Occipital lobe (tissue), 2 donors: ENCODE measurements around the gene TBC1D7. TPM values are rescaled to one million over a fixed set of nuclear protein-coding genes. Genes with fewer than 3 reads are reported as not detected.
"Not testable (repeated sequence)": the region's sequence is repeated elsewhere in the genome, so short reads cannot be mapped to it uniquely, and the experiment has no call there.

ENCODE experiments used
- DNase-seq: peaks from one replicate; lab custom pipeline; 2025; lab: John Stamatoyannopoulos, UW
- total RNA-seq: library from RNA; depleted of rRNA; stranded (reverse); fragments of >200 nt; gene quantifications from one replicate; pipeline ENCODE4 v1.2.3, GENCODE V29; 2014

TBC1D7 gene
- total RNA-seq, 1 donor from 2014 or later = 41.8 TPM

GRCh38 chr6:13355999-13356785 is 27.9 kb upstream of the TBC1D7 start:
- DNase-seq = no peak

DNA sequence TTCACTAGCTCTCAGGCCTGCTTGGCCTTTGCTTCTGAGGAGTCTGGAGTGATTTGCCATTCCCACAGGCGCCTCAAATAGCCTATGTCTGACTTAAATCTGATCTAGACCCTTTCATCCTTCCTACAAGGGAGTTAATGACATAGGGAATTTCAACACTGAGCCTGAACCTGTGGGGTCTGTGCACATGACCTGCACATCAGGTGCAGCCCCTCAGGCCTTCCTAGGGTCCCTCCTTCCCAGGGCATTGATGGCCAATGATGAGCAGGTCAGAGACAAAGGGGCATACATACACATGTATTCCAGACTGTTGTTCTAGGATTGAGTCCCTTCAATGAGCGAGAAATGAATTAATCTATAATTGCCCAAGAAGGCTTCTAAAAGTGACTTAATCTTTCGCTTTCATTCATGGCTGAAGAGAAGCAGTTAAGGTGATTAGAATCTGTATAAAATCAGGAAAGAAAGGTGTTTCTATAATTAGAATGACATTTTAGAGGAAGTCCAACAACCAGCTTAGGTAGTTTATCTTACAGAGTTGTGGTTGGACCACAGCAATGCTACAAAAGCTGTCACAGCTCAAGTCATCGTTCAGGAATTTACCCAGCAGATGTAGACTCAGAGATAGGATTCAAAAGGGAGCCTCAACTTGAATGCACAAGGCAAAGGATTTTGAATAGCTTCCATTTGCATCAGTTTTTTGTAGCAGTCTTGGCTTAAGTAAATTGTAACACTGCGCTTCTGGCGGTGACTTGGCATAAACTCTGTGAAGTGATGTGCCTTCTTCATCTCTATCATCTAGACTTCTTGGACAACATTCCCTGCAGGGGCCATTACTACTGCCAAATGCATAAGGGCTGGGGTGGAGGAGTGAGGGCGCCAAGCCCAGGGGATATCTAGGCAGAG is 27.0 kb upstream of the TBC1D7 start:
- no peak for DNase-seq

- DNase-seq = no peak
These were observed 26.1 kb upstream of the TBC1D7 start for GRCh38 chr6:13354331-13355042.

- DNase-seq = no peak
These were observed 23.8 kb upstream of the TBC1D7 start for GRCh38 chr6:13352165-13352564.

DNA sequence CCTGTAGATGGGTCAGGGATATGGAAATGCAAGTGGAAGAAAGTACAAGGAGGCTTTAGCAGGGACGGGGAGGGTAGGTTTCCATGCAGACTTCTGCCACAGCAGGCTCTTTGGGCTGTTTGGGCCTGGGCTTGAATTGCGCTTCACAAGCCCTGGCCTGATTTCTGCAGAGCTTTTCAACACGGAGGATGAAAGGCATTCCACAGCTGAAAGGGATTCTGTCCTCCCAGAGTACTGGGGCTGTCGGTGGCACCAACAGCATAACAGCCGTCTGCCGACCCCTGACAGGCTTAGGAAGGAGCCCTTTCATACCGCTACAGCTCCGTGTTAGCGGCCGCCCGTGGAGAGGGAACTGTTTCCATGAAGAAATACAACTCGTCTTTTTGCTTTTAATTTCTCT is 22.9 kb upstream of the TBC1D7 start:
- peak; percentile 24 for DNase-seq

DNA sequence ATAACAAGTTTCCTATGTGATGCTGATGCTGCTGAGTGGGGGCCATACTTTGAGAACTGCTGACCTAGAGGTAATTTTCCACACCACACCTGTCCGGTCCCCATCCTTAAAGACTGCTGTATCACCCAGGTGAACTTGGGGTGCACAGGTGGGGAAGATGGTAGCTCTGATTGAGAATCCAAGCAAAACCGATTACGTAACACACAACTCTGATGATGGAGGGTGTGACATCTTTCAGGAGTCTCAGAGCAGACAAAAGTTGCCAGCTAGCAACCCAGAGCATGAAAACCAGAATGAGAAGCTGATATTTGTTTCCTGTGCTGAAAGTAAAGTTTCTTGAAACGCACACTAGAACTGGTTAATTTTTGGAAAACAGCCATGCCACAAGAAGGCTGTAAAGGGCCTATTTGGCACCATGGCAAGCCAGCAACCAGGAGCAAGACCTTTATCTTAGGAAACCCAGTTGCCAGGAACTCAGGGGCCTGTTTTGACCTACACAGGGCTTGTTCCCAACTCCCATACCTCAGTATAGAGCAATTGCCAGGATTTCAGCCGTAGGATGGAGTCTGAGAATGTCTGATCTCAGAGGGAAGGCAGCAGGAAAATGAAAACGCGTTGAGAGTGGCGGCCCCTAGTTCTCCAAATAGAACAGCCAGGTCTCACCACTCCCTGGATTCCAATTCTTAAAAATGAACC is 21.6 kb upstream of the TBC1D7 start:
- no peak for DNase-seq

DNA sequence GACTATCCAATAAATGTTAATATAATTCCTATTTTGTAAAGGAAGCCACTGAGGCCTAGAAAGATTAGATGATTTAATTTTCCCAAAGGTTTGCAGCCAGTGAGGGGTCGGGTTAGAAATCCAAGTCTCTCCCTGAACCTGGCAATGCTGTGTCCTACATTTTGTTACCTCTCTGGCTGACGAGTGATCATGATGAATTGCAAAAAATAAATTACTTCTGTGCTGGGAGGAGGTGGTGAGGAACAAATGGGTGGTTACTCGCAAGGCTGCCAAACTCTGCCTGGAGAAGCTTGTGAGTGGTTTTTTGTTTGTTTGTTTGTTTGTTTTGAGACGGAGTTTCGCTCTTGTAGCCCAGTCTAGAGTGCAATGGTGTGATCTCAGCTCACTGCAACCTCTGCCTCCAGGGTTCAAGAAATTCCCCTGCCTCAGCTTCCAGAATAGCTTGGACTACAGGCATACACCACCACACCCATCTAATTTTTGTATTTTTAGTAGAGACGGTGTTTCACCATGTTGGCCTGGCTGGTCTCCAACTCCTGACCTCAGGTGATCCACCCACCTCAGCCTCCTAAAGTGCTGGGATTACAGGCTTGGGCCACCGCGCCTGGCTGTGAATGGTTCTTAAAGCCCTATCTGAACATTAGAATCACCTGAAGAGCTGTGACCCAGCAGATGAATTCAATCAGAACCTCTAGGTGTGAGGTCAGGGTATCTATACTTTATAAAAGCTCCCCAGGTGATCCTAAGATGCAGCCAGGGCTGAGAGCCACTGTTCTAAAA is 20.2 kb upstream of the TBC1D7 start:
- DNase-seq = no peak

DNA sequence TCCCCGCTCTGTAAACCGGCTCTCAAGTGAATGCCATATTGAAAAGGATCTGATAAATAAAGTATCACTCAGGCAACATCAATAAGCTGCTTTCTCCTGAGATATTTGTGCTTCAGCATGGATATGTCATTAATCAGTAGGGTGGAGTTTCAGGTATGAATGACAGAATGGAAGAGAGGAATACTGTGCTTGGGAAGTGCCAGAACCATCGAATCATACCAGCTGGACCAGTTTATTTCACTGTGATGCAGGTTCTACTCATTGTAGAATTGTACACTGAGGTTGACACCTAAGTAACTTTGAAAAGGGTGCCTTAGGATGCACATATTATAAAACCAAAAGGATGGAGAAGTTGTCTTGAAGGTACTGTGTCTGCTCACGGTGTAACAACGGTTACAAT is 17.9 kb upstream of the TBC1D7 start:
- DNase-seq = no peak

- DNase-seq = no peak
These were observed 14.2 kb upstream of the TBC1D7 start for GRCh38 chr6:13342414-13343019.

DNA sequence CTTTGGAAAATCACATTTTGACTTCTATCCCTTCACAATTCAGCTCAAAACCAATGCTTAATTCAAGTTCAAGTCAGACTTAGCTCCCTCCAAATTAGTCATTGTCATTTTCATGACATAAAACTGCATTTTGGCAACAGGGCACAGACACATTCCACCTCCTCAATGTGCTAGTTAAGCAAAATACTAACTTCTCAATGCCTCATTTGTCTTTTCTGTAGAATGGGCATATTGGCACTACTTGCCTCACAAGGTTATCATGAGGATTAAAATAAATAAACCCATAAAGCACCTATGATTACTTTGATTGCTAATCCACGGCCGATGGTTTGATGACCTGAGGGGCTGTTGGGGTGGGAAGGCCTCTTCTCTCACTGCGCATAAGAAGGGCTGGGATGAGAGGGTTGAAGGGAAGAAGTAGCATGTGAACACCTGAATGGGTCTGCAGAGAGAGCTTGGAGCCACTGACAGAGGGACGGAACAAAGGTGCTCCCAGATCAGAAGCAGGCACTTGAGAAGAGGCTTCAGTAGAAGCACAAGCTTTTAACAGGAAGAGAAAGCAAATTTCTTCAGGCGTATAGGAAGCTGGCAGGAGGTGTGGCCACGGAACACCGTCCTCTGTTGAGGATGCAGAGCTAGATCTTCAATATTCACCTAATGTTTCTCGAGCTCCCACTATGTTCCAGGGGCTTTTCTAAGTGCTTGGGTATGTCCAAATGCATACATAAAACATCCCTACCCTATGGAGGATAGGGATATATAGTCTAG is 11.7 kb upstream of the TBC1D7 start:
- no peak for DNase-seq

GRCh38 chr6:13338038-13338437 is 9.7 kb upstream of the TBC1D7 start:
- no peak for DNase-seq

- DNase-seq = peak; percentile 69
These were observed 8.2 kb upstream of the TBC1D7 start for GRCh38 chr6:13336553-13336952.

GRCh38 chr6:13334953-13335352 is 6.6 kb upstream of the TBC1D7 start:
- DNase-seq = no peak

GRCh38 chr6:13332349-13332706 is 4.0 kb upstream of the TBC1D7 start:
- DNase-seq = no peak

- no peak for DNase-seq
These were observed 3.4 kb upstream of the TBC1D7 start for GRCh38 chr6:13331516-13332348.

DNA sequence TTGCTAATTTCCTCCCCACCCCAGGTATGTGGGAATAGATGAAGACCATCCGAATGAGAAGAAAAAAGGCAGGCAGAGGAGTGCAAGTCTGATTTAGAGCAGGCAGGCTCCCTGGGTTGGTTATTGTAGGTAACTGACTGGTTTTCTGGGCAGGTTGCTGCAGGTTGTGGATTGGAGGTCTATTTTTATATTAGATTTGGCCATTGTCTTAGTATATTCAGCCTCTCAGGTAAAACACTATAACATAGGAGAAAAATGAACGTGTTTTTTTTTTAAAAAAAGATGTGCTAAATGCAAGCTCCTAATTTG is 492 bp upstream of the TBC1D7 start:
- DNase-seq = no peak

DNA sequence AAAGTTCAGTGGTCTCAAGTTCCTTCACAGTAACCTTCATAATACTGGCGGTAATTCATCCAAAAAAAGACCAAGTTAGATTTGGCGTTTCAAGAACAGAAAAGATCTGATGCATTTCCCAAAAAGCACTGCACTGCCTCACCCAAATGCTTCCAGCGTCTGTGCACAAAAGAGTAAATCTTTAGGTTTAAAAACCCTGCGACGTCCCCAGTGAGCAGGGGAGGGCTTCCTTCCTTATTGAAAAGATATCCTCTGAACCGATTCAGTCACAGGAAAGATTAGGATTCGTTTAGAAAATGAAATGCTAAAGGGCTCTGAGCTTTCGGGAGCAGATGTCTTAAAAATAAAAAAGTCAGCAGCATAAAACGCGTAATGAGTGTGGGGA is 654 bp downstream of the TBC1D7 start:
- DNase-seq = no peak

- DNase-seq = not testable (repeated sequence)
These were observed 2.2 kb downstream of the TBC1D7 start for GRCh38 chr6:13326031-13326586.
